Measurements from ENCODE around the gene AGXT2.

GRCh38 chr5:35012796-35013195 is 35.0 kb downstream of the AGXT2 start:
- TF ChIP-seq CTCF (conservative IDR thresholded peaks at IDR 0.05; ENCODE audit: low read depth, low read length) (no peak), EZH2 (IDR thresholded peaks at IDR 0.05; ENCODE audit: low read length, unreplicated experiment) (no peak), EZH2phosphoT487 (IDR thresholded peaks at IDR 0.05; ENCODE audit: borderline replicate concordance, low read length) (no peak)
